ENCODE results near the gene CNOT1. TPM values are rescaled to one million over a fixed set of nuclear protein-coding genes. Genes with fewer than 3 reads are reported as not detected.

Gene CNOT1
- total and polyA plus RNA-seq, 2 experiments from 2014 or later, result 50.8 to 113 TPM

- Histone ChIP-seq H4K20me1 (ENCODE audit: insufficient read depth, poor library complexity, severe bottlenecking) (no peaks in the 10 kb centered on the region), H3K9me2 (replicated peaks; ENCODE audit: insufficient read depth) (no peaks in the 10 kb centered on the region), H3K4me2 (no peak overlapping the region), H3K27ac (no peak overlapping the region), H2AFZ (no peak overlapping the region), H3K4me3 (no peak overlapping the region), H3K36me3 (replicated peaks; ENCODE audit: insufficient read depth, low read depth) (no peaks in the 10 kb centered on the region), H3K27me3 (peaks cover 3% of the 10 kb centered on the region), H3K9me3 (ENCODE audit: low read depth) (no peaks in the 10 kb centered on the region), H3K79me2 (no peaks in the 10 kb centered on the region), H3K4me1 (ENCODE audit: insufficient read depth) (peaks cover 7% of the 10 kb centered on the region)
- 76% methylated on average over 8 of the region's 8 CpGs for WGBS (ENCODE audit: low lambda C conversion rate, missing lambda C conversion rate)
- DNase-seq (ENCODE audit: low spot score), result no peak
- no peak for TF ChIP-seq EZH2 (IDR thresholded peaks at IDR 0.05; ENCODE audit: borderline replicate concordance)
- TF ChIP-seq CTCF (IDR thresholded peaks at IDR 0.05; ENCODE audit: poor library complexity), result no peak
- no peak for TF ChIP-seq EZH2phosphoT487 (IDR thresholded peaks at IDR 0.05; ENCODE audit: low read depth, severe bottlenecking, unreplicated experiment)
Observed at GRCh38 chr16:58502217-58502921, 127.3 kb downstream of the CNOT1 start.

GRCh38 chr16:58501242-58502131 lies 128.1 kb downstream of the CNOT1 start:
- whole genome bisulfite sequencing (ENCODE audit: low lambda C conversion rate, missing lambda C conversion rate), result 17% methylated on average over 42 of the region's 42 CpGs
- Histone ChIP-seq H3K4me2 (peak overlapping the region; percentile 89), H2AFZ (peak overlapping the region; percentile 8), H3K36me3 (replicated peaks; ENCODE audit: insufficient read depth, low read depth) (no peaks in the 10 kb centered on the region), H3K4me1 (ENCODE audit: insufficient read depth) (peaks cover 7% of the 10 kb centered on the region), H3K4me3 (peak overlapping the region; percentile 43), H3K27ac (no peak overlapping the region), H3K27me3 (peaks cover 3% of the 10 kb centered on the region), H3K9me3 (ENCODE audit: low read depth) (no peaks in the 10 kb centered on the region), H4K20me1 (ENCODE audit: insufficient read depth, poor library complexity, severe bottlenecking) (no peaks in the 10 kb centered on the region), H3K9me2 (replicated peaks; ENCODE audit: insufficient read depth) (no peaks in the 10 kb centered on the region), H3K79me2 (no peaks in the 10 kb centered on the region)
- TF ChIP-seq EZH2 (IDR thresholded peaks at IDR 0.05; ENCODE audit: borderline replicate concordance), result no peak
- TF ChIP-seq EZH2phosphoT487 (IDR thresholded peaks at IDR 0.05; ENCODE audit: low read depth, severe bottlenecking, unreplicated experiment), result no peak
- TF ChIP-seq CTCF (IDR thresholded peaks at IDR 0.05; ENCODE audit: poor library complexity), result no peak
- peak; percentile 76 for DNase-seq (ENCODE audit: low spot score)

GRCh38 chr16:58500430-58501241 lies 129.0 kb downstream of the CNOT1 start:
- H2AFZ ChIP-seq, result peak overlapping the region; percentile 15
- H3K79me2 ChIP-seq, result no peaks in the 10 kb centered on the region
- H3K9me3 ChIP-seq (ENCODE audit: low read depth), result no peaks in the 10 kb centered on the region
- no peak for TF ChIP-seq EZH2phosphoT487 (IDR thresholded peaks at IDR 0.05; ENCODE audit: low read depth, severe bottlenecking, unreplicated experiment)
- TF ChIP-seq EZH2 (IDR thresholded peaks at IDR 0.05; ENCODE audit: borderline replicate concordance), result no peak
- TF ChIP-seq CTCF (IDR thresholded peaks at IDR 0.05; ENCODE audit: poor library complexity), result no peak
- peaks cover 3% of the 10 kb centered on the region for H3K27me3 ChIP-seq
- peak overlapping the region; percentile 43 for H3K4me3 ChIP-seq
- no peaks in the 10 kb centered on the region for H3K36me3 ChIP-seq (replicated peaks; ENCODE audit: insufficient read depth, low read depth)
- 13% methylated on average over 33 of the region's 36 CpGs for WGBS (ENCODE audit: low lambda C conversion rate, missing lambda C conversion rate)
- no peak overlapping the region for H3K27ac ChIP-seq
- DNase-seq (ENCODE audit: low spot score), result peak; percentile 26
- no peaks in the 10 kb centered on the region for H4K20me1 ChIP-seq (ENCODE audit: insufficient read depth, poor library complexity, severe bottlenecking)
- peaks cover 7% of the 10 kb centered on the region for H3K4me1 ChIP-seq (ENCODE audit: insufficient read depth)
- H3K4me2 ChIP-seq, result peak overlapping the region; percentile 89
- H3K9me2 ChIP-seq (replicated peaks; ENCODE audit: insufficient read depth), result no peaks in the 10 kb centered on the region

All from hepatocyte (in vitro differentiated cells).